Activated CD4-positive, alpha-beta T cell treated with anti-CD3 and anti-CD28 coated beads, Interleukin-2, amount 50 U/mL, for 24 hours (primary cell): ENCODE results near the gene TAS2R60.
"Not testable (repeated sequence)": the region's sequence is repeated elsewhere in the genome, so short reads cannot be mapped to it uniquely, and the experiment has no call there.

Source experiments
- DNase-seq, 2 donors: peaks; one replicate each; pipeline ENCODE4 v3.0.0-alpha.2; 2020; ENCODE audit warnings: low read depth in 1 of 2, low spot score in 1 of 2

The TAS2R60 gene

GRCh38 chr7:143410521-143411004 is 32.7 kb upstream of the TAS2R60 start:
- DNase-seq = no peak

GRCh38 chr7:143411976-143412708 is 31.1 kb upstream of the TAS2R60 start:
- DNase-seq = no peak

GRCh38 chr7:143413123-143413522 is 30.1 kb upstream of the TAS2R60 start:
- DNase-seq = no peak

GRCh38 chr7:143415209-143415608 is 28.0 kb upstream of the TAS2R60 start:
- not testable (repeated sequence) for DNase-seq

GRCh38 chr7:143415742-143416397 is 27.4 kb upstream of the TAS2R60 start:
- DNase-seq = no peak

GRCh38 chr7:143416565-143417149 is 26.6 kb upstream of the TAS2R60 start:
- peak in 1 of 2 donors; percentile 11 for DNase-seq

- no peak for DNase-seq
These were observed 25.4 kb upstream of the TAS2R60 start for GRCh38 chr7:143417734-143418383.

GRCh38 chr7:143418681-143419458 is 24.4 kb upstream of the TAS2R60 start:
- no peak for DNase-seq

- DNase-seq = no peak
These were observed 23.4 kb upstream of the TAS2R60 start for GRCh38 chr7:143419880-143420279.

GRCh38 chr7:143420624-143421023 is 22.6 kb upstream of the TAS2R60 start:
- not testable (repeated sequence) for DNase-seq

- no peak for DNase-seq
These were observed 21.2 kb upstream of the TAS2R60 start for GRCh38 chr7:143422033-143422432.

GRCh38 chr7:143424476-143424875 is 18.8 kb upstream of the TAS2R60 start:
- DNase-seq = not testable (repeated sequence)

- DNase-seq = no peak
These were observed 16.6 kb upstream of the TAS2R60 start for GRCh38 chr7:143426479-143427142.

GRCh38 chr7:143429770-143430698 is 13.2 kb upstream of the TAS2R60 start:
- DNase-seq = no peak

GRCh38 chr7:143431109-143431508 is 12.1 kb upstream of the TAS2R60 start:
- DNase-seq = no peak

GRCh38 chr7:143433759-143434158 is 9.5 kb upstream of the TAS2R60 start:
- DNase-seq = no peak

GRCh38 chr7:143434660-143435059 is 8.6 kb upstream of the TAS2R60 start:
- no peak for DNase-seq

GRCh38 chr7:143435266-143435665 is 8.0 kb upstream of the TAS2R60 start:
- no peak for DNase-seq

- DNase-seq = no peak
These were observed 6.8 kb upstream of the TAS2R60 start for GRCh38 chr7:143436325-143436946.
